Vagina (tissue), 2 donors: ENCODE data around the gene NACA2. TPM values are rescaled to one million over a fixed set of nuclear protein-coding genes. Genes with fewer than 3 reads are reported as not detected.

Experiments
- DNase-seq, 2 donors: peaks; one replicate each; pipeline ENCODE4 v3.0.0-alpha.2; 2017; ENCODE audit errors: extremely low spot score in 2 of 2
- H3K27ac ChIP-seq: fragments of 200-600 bp; sonication (generic); one replicate; pipeline ENCODE4 v1.5.1; 2019
- H3K27me3 ChIP-seq: fragments of 200-600 bp; sonication (generic); one replicate; pipeline ENCODE4 v1.5.1; 2019
- H3K36me3 ChIP-seq, 2 donors: fragments of 200-600 bp; sonication (generic); one replicate each; pipeline ENCODE4 v1.5.1; 2017 to 2019
- H3K4me1 ChIP-seq: fragments of 200-600 bp; sonication (generic); one replicate; pipeline ENCODE4 v1.5.1; 2019
- H3K4me3 ChIP-seq, 2 donors: fragments of 200-600 bp; sonication (generic); 1 replicate in 1 of 2; 2 replicates in 1 of 2; pipeline ENCODE4 v1.5.1; 2016 to 2019
- H3K9me3 ChIP-seq: fragments of 200-600 bp; sonication (generic); one replicate; pipeline ENCODE4 v1.5.1; 2019
- POLR2A ChIP-seq, 2 donors: fragments of 450-650 bp; IDR thresholded peaks; one replicate each; pipeline ENCODE4 v1.6.1; 2017; ENCODE audit warnings: antibody characterized with exemption in 2 of 2, mild to moderate bottlenecking in 2 of 2, moderate library complexity in 2 of 2
- POLR2AphosphoS5 ChIP-seq, 2 donors: sonication (generic); formaldehyde crosslinking; IDR thresholded peaks; one replicate each; pipeline ENCODE4 v1.9.0; 2017; ENCODE audit warnings: antibody characterized with exemption in 2 of 2, mild to moderate bottlenecking in 2 of 2, low read depth in 1 of 2; ENCODE audit not compliant: insufficient read depth in 1 of 2
- intact Hi-C: fragments of 100-400 bp; cut with DNase I; formaldehyde crosslinking; loops from one replicate; pipeline ENCODE4 v1.15.1; 2023
- total RNA-seq: library from RNA; depleted of rRNA; stranded (reverse); fragments of >200 nt; gene quantifications from one replicate; pipeline ENCODE4 v1.2.3, GENCODE V29; 2016
- TF ChIP-seq, protein P1 (sequence below), 3 experiments: fragments of 450-650 bp in 2 of 3; fragments of 200-600 bp in 1 of 3; sonication (generic) in 1 of 3; IDR thresholded peaks; one replicate each; pipeline ENCODE4 v1.5.1; 2017 to 2019; ENCODE audit warnings: antibody characterized with exemption in 3 of 3, mild to moderate bottlenecking in 2 of 3, moderate library complexity in 2 of 3

NACA2 gene
- total RNA-seq, 1 donor from 2014 or later, result not detected

DNA sequence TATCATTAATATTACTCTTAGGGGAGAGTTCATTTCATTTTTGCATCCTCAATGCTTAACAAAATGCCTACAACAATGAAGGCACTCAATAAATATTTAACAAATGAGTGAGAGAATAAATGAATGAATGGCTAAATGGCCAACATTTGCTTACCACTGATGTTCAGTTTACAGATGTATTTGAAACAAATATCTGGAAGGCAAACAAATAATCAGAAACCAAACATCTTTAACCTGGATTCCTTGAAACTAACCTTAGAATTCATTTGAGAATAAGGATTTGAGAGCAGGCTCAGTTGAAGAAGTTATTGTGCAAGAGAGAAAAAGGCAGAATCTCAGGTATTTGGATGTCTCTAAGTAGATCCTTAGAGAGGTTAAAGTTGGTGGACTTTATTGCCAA is 8.4 kb downstream of the NACA2 start:
- intact Hi-C loops, result no loop called here
- H3K36me3 ChIP-seq, result no peaks in the 10 kb centered on the region
- no peak overlapping the region for H3K27ac ChIP-seq
- no peaks in the 10 kb centered on the region for H3K27me3 ChIP-seq
- H3K4me1 ChIP-seq, result no peaks in the 10 kb centered on the region
- no peaks in the 10 kb centered on the region for H3K9me3 ChIP-seq
- TF ChIP-seq, protein P1, sequence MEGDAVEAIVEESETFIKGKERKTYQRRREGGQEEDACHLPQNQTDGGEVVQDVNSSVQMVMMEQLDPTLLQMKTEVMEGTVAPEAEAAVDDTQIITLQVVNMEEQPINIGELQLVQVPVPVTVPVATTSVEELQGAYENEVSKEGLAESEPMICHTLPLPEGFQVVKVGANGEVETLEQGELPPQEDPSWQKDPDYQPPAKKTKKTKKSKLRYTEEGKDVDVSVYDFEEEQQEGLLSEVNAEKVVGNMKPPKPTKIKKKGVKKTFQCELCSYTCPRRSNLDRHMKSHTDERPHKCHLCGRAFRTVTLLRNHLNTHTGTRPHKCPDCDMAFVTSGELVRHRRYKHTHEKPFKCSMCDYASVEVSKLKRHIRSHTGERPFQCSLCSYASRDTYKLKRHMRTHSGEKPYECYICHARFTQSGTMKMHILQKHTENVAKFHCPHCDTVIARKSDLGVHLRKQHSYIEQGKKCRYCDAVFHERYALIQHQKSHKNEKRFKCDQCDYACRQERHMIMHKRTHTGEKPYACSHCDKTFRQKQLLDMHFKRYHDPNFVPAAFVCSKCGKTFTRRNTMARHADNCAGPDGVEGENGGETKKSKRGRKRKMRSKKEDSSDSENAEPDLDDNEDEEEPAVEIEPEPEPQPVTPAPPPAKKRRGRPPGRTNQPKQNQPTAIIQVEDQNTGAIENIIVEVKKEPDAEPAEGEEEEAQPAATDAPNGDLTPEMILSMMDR (IDR thresholded peaks at IDR 0.05), result no peak
- no peak for TF ChIP-seq POLR2AphosphoS5 (IDR thresholded peaks at IDR 0.05; ENCODE audit: insufficient read depth in 1 of 2, low read depth in 1 of 2)
- no peak for TF ChIP-seq POLR2A (IDR thresholded peaks at IDR 0.05)
- H3K4me3 ChIP-seq, result no peak overlapping the region
- DNase-seq, result no peak

DNA sequence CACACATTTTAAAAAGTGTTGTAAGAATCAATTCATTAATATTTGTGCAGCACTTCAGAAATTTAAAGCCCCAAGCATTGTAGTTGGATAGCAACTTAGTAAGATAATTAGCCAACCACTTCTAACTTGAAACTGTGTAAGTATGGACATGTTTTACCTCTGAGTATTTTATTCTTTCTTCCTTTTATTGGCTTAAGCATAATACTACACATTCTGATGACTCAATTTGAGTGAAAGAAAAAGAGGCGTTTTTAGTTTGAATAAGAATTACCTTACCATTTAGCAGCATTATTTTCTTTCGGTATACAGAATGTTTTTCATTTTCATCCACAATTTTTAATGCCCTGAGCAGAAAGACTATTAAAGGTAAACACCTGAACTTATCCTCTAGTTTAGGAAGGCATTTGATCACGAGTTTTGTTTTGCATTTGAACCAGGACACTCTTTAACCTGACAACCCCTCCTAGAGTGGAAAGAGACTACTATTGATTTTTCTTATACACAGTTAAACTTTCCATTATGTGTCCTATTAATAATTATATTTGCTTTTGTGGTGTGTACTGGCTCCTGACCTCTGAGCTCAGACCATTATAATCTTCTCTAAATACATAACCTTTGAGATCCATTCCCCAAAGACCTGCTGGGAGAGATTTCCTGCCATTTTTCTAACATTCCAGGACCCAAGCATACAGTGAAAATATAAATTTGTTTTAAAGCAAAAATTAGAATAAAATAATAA is 9.2 kb downstream of the NACA2 start:
- TF ChIP-seq POLR2A (IDR thresholded peaks at IDR 0.05) (no peak), POLR2AphosphoS5 (IDR thresholded peaks at IDR 0.05; ENCODE audit: insufficient read depth in 1 of 2, low read depth in 1 of 2) (no peak)
- TF ChIP-seq, protein P1 (IDR thresholded peaks at IDR 0.05), result no peak
- H3K27me3 ChIP-seq, result no peaks in the 10 kb centered on the region

DNA sequence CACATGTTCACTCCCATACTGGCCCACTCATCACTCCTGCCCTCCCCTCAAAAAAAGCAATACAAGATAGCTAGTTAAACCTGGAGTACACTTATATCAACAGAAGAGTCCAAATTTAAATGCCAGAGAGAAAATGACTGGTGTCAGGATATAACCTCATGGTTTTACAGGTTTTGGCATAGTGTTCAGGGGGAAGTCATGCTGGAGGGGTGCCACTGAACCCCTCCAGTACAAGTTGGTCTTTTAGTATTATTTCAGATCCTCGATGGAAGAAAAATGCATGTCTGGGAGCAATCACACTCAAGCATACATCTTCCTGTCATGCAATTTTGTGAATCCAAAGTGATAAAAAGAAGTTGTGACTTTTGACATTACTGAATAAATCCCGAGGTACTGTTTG is 10.5 kb downstream of the NACA2 start:
- Histone ChIP-seq H3K27me3 (no peaks in the 10 kb centered on the region), H3K4me3 (no peak overlapping the region), H3K4me1 (no peaks in the 10 kb centered on the region), H3K9me3 (no peaks in the 10 kb centered on the region), H3K27ac (no peak overlapping the region), H3K36me3 (no peaks in the 10 kb centered on the region)
- no peak for DNase-seq
- intact Hi-C loops, result no loop called here
- TF ChIP-seq POLR2A (IDR thresholded peaks at IDR 0.05), result no peak
- TF ChIP-seq, protein P1 (IDR thresholded peaks at IDR 0.05), result no peak

More for the DNA sequence above, 9.2 kb downstream of the NACA2 start:
- Histone ChIP-seq H3K4me1 (no peaks in the 10 kb centered on the region), H3K9me3 (no peaks in the 10 kb centered on the region), H3K4me3 (no peak overlapping the region), H3K36me3 (no peaks in the 10 kb centered on the region), H3K27ac (no peak overlapping the region)
- intact Hi-C loops, result no loop called here
- DNase-seq, result no peak

DNA sequence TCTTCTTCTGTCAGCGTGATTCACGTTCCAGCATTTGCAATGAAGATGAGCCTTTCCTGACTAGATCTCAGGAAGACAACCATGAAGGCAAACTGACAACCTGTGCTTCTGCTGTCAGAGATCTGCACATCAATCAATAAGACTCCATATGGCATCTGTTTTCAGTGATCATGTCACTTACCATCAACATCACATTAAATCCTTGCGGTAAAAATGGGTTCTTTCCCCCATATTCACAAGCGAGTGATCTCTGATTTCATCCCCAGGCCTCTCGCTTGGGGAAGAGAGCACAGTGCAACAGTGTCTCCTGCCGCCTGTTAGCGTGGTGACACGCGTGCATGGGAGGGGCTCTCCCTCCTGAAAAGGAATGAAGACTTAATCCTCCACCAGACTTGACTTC is 11.1 kb downstream of the NACA2 start:
- Histone ChIP-seq H3K9me3 (no peaks in the 10 kb centered on the region), H3K27ac (no peak overlapping the region), H3K4me1 (no peaks in the 10 kb centered on the region), H3K27me3 (no peaks in the 10 kb centered on the region), H3K4me3 (no peak overlapping the region), H3K36me3 (no peaks in the 10 kb centered on the region)
- no peak for TF ChIP-seq POLR2A (IDR thresholded peaks at IDR 0.05)
- no peak for DNase-seq
- intact Hi-C loops, result no loop called here

DNA sequence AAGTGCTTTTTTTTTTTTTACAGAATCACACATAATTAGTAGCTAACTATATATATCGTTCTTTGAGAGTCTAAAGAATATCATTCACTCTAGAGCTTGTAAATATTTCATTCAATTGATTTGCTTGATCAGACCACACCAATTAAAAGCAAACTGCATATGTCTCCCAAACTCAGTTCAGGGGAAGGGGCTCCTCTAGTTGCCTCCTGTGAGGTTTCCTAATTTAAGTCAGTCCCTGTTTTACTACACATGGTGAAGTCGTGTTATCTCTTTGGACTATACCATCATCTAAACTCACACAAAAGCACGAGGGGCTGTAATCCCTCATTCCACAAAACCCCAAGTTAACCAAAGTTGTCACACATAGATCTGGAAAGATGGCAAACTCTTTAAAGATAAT is 11.7 kb downstream of the NACA2 start:
- intact Hi-C loops, result no loop called here
- Histone ChIP-seq H3K4me3 (no peak overlapping the region), H3K4me1 (peaks cover 5% of the 10 kb centered on the region), H3K27me3 (no peaks in the 10 kb centered on the region), H3K9me3 (no peaks in the 10 kb centered on the region), H3K36me3 (no peaks in the 10 kb centered on the region), H3K27ac (no peak overlapping the region)
- TF ChIP-seq POLR2AphosphoS5 (IDR thresholded peaks at IDR 0.05; ENCODE audit: insufficient read depth in 1 of 2, low read depth in 1 of 2), result no peak
- TF ChIP-seq, protein P1 (IDR thresholded peaks at IDR 0.05), result no peak
- TF ChIP-seq POLR2A (IDR thresholded peaks at IDR 0.05), result no peak
- DNase-seq, result no peak
